CD4-positive, alpha-beta T cell treated with Interleukin-21 for 1 hour (primary cell): Measurements from ENCODE around the gene UNC45A.

ENCODE experiments used
- DNase-seq: peaks from one replicate; pipeline ENCODE4 v3.0.0-alpha.2; 2020

Gene UNC45A

DNA sequence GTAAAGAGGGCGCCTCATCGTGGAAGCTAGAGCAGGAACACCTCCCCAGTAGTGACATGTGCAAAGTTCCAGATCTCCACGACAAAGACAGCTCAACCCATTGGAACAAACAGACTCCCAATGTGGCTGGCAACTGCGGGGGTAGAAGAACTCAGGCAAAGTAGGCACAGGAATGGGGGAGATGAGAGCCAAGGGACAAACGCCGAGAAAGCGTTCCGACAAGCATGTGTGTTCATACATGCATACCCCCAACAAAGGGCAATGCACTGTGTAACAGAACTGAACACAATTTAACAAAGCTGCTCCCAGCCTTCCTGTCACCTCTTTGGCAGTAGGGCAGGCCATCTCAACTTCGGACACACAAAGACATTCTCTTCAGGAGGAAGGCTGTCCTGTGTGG, 31.2 kb downstream of the UNC45A start:
- DNase-seq = no peak

DNA sequence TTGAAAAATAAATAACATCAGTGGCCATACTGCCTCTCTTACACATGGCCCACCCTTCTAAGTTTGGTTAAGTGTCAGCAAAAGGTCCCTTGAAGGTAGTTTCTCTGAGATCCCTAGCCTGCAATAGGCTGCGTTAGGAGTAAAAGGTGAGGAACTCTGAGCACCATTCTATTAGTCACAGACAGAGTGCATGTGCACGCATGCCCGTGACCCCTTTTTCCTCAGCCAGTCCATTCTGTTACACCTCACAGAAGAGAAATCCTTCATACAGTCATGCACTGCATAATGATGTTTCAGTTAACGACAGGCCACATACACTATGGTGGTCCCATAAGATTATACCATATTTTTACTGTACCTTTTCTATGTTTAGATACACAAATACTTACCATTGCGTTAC, 32.1 kb downstream of the UNC45A start:
- no peak for DNase-seq

DNA sequence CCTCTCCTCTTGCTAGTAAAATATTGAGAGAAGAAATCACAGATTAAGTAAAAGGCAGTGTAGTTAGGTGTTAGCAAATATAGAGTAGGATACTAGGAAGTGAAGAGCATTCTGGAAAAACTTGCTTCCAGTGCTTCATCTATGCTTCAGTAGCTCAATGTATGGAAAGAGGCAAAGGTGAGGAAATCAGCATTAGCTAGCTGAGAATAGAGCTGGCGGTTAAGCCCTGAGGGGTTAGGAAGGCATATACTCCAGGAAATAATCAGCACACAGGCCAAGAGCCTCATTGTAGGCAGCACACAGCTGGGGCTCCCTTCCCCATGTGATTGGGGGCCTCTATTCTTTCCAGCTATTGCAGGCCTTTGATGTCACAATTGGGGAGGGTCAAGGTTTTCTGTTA, 33.3 kb downstream of the UNC45A start:
- no peak for DNase-seq

DNA sequence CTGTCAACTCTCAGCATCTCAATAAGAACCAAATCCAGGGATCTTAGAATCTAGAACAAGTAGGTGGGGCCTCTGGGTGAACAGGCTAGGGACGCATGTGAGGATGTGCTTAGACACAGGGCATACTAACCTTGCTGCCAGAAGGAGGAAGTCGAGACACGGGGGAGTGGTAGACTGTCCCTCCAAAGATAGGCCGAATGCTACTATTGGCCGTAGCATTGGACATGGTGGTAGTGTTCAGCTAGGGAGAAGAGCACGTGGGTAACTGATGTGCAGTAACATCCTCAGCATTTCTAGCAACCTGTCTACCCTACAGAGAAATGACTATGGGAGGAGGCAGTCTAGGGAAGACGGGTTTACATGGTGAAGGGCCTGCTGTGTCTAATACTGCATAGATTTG, 35.2 kb downstream of the UNC45A start:
- no peak for DNase-seq

DNA sequence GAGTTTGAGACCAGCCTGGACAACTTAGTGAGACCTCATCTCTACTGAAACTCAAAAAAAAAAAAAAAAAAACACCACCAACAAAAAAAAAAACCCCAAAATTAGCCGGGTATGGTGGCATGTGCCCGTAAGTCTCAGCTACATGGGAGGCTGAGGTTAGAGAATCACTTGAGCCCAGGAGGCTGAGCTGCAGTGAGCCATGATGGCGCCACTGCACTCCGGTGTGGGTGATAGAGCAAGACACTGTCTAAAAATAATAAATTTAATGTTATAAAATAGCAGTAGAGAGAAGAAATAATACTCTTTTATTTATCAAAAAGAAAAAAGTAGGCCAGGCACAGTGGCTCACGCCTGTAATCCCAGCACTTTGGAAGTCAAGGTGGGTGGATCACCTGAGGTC, 37.0 kb downstream of the UNC45A start:
- DNase-seq = no peak

DNA sequence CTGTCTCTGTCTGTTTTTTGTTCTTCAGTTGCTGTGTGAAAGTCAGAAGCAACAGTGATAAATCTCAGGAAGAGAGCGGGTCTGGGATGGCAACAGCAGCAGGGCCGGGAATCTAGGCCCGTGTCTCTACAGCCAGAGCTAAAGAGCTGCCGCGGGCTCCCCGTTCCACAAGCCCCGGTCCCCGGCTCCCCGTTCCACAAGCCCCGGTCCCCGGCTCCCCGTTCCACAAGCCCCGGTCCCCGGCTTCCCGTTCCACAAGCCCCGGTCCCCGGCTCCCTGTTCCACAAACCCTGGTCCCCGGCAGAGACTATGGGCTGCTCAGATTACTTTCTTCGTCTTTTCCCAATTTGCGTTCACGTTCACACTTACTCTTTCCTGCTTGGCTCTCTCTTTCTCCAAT, 39.1 kb downstream of the UNC45A start:
- DNase-seq = no peak

DNA sequence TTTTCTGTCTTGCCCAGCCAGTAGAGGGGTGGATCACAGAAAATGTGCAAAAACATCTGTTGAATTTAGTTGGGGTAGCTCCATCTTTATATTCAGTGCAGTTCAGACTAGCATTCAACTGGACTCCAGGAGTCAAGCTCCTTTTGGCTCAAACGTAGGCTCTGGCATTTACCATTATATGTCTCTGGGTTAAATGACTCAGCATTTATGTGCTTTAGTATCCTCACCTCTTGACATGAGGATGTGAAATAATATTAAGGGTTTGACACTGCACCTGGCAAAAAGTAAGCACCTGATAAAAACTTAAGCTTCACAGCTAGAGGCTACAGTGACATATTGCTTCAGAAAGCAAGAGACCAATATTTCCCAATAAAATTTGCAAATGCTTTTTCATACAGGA, 44.5 kb downstream of the UNC45A start:
- DNase-seq = no peak

DNA sequence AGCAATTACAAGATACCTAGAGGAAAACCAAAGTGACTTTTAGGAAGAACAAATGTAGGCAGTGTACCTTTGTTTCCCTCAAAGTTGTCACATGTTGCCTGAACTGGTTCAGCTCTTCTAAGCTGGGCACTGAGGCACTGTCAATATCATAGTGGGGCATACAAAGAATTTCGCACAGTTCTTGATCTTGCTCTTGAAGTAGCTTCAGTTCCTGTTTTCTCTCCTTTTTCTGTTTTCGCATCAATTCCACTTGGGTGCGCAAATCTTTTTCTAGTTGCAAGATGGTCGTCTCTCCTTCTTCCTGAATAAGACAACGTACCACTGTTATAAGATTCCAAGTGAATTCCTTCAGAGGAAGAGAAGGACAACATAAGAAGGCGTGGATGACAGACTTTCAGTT, 46.6 kb downstream of the UNC45A start:
- no peak for DNase-seq

DNA sequence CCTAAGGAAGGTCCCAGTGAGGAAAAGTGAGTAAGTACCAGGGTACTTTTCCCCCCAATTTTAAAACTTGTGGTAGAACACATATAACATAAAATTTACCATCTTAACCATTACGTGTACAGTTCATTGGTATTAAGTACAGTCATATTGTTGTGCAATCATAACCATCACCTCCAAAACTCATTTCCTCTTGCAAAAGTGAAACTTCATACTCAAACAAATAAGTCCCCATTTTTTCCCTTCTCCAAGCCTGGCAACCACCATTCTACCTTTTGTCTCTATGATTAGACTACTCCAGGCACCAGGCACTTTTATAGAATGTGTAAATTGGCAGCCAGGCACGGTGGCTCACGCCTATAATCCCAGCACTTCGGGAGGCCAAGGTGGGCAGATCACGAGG, 47.0 kb downstream of the UNC45A start:
- DNase-seq = no peak

DNA sequence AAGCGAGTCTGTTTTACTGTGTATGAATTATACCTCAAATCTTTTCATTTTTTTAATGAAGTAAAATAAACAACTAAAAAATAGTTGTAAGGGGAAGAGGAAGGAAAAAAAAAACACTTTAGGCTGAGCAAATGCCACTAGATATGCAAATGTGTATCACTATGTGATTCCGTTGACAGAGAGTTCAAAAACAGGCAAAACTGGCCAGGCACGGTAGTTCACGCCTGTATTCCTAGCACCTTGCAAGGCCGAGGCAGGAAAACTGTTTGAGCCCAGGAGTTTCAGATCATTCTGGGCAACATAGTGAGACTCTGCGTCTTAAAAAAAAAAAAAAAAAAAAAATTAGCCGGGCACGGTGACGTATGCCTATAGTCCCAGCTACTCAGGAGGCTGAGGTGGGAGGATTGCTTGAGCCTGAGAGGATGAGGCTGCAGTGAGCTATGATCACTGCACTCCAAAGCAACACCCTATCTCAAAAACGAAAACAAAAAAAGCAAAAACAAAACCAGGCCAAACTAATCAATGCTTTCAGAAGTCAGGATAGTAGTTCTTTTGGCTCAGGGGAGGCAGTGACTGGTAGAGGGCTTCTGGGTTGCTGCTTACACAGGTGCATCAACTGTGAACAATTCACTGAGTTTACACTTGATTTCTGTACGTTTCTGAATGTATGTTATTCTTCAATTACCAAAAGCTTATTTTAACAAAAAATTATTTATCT, 51.9 kb downstream of the UNC45A start:
- no peak for DNase-seq

DNA sequence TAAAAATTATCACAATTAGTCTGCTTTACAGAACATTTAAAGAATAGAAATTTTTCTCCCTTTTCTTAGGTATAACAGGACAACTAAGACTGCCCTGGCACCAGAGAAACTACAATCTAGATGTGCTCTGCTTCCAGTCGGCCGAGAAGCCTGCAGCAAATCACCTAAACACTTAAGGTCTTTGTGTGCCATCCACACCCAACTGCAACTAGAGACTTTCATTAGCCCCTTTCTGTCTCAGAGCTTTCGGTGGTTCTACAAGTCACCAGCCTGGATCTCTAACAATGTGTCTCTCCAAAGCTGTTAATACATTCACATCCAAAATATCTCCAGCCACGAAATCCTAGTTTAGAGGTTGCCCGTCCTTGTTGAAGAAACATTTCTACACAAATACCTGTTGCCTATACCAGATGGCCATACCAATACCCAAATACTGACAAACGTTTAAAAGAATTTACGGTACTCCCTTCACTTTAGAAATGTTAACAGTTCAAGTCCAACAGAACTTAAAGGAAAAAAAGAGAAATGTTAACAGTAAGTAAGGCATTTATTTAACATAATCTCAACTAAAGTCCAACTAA, 52.6 kb downstream of the UNC45A start:
- DNase-seq = no peak

DNA sequence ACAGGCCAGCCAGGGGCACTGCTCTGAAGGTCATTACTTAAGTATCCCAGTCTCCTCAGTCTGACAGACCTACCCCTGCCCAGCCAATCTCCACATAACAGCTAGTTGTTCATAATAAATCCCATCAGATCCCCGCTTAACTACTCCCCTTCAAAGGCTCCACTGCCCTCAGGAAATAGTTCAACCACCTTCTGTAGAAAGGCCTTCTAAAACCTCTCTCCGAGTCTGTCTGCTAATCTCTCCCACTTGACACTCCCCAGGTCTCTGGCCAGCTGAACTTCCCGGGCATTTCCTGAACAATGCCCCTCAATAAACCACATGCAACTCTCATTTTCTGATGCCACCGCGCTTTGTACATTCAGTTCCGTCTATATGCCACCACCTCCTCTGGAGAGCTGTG, 53.2 kb downstream of the UNC45A start:
- DNase-seq = no peak

DNA sequence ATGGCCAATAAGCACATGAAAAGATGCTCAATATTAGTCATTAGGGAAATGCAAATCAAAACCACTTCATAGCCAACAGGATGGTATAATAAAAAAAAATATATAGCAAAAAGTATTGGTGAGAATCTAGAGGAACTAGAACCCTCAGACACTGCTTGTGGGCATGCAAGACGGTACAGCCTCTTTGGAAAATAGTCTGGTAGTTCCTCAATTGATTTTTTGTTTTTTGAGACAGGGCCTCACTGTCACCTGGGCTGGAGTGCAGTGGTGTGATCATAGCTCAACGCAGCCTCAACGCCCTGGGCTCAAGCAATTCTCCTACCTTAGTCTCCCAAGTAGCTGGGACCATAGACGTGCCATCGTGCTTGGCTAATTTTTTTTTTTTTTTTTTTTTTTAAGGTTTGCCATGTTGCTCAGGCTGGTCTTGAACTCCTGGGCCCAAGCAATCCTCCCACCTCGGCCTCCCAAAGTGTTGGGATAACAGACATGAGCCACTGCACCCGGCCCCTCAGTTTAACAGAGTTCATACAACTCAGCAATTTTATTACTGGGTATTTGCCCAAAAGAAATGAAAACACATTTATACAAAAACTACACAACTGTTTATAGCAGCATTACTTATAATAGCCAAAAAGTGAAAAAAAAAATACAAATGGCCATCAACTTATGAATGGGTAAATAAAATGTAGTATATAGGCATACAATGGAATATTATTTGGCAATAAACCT, 54.1 kb downstream of the UNC45A start:
- no peak for DNase-seq

DNA sequence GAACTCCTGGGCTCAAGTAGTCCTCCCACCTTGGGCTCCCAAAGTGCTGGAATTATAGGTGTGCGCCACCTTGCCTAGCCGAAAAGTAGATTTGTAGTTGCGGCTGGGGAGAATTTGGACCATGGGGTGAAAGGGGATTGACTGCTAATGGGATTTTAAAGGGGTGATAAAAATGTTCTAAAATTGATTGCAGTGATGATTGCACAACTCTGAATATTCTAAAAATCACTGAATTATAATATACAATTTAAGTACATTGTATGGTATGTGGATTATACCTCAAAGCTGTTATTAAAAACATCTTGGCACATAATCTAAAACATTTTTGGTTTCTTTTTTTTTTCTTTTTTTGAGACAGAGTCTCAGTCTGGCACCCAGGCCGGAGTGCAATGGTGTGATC, 55.4 kb downstream of the UNC45A start:
- DNase-seq = no peak

DNA sequence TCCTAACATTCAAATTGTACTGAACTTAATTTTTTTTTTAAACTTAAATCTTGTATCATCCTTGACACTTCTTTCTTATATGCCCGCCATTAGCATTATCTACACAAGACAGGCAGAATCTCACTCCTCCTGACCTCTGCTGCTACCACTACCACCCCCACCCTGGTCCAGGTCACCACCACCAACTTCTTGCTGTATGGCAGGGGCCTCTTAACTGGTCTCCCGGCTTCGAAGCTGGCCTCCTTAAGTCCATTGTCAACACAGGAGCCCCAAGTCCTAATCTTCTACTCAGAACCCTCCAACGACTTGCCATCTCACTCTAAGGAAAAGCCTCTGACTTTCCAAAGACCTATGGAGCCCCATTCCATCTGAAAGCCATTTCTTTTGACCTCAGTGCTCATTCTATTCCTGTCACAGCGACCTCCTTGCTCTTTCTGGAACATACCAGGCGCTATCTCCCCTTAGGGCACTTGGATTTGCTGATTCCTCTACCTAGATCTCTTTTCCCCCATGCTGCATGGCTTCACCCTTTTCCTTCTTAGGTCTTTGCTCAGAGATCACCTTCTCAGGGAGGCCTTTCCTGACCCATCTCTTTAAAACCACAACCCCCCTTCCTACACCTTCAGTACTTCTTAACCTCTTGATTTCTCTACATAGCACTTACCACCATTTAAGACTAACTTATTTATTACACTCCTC, 56.7 kb downstream of the UNC45A start:
- DNase-seq = no peak

DNA sequence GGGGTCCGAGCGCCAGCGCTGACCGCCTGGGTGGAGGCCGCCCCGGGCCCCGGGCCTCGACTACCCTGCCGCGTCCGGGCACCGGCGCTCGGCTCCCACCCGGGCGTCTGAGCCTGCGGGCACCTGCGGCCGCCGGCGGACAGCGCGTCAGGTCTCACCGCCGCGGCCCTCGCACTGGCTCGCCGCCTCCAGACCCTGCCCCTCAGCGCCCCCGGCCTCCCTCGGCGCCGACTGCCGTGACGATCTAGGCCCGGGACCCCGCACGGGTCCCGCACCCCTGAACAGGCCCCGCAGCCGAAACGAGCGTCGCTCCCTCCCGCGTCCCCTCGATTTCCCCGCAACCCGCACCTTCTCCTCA, 59.0 kb downstream of the UNC45A start:
- DNase-seq = no peak

DNA sequence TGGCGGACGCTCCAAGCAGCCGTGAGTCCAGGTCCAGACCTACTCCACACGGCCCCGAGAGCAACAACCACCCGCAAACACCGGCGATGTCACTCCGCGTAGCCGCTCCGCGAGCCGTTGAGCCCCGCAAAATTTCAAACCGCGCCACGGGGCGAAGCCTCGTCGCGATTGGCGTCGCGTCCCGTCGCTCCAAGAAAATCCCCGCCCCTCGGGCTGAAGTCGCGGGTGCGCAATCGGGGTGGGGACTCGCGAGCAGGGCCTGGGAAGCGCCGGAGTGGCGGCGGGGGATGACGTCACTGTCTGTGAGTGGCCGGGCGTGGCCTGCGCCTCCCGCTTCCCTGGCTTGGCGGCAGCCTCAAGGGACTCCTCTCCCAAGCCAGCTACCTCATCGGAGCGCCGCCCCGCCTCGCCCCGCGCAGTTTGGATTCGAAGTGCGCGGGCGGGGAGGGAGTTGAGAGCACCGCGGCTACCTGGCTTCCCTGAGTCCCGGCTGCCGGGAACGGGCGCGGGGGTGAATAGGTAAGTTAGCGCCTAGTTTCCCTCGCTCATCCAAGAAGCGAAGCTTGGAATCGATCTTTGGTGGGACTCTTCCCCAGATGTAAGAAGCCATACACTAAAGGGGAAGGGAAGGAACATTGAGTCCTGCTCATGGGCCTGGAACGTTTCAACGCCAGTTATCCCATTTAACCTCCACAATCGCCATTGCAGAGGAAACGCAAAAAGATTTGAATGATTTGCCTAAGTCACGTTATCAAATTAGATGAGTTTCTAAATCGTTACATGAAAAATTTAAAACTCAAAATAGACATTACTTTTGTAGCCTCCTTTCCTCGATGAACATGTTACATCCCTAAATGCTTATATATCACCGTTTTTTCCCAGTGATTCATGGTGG, 59.6 kb downstream of the UNC45A start, which contains the start of gene PRC1:
Gene PRC1 (minus strand): TSS at position 119 of the 895 bp plus-strand sequence. CDS start 118 bp downstream, at position 1.
- DNase-seq = peak; percentile 97

DNA sequence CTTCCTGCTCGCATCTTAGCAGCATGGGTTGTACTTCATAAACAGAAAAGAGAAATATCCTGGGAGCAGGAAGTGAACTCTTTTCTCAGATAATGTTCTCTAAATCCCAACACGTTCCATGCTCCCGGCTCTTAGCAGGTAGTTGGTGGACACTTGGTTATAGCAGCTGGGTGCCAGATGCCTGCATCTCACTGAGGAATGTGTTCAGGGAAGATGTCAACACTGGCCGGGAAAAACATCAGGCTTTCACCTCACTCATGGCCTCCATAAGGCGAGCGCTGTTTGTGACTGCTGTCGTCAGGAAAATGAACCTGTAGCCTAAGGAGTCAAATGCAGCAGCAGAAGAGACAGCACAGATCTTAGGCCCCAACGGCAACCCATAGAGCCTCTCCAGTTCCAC, 63.7 kb downstream of the UNC45A start:
- DNase-seq = no peak

DNA sequence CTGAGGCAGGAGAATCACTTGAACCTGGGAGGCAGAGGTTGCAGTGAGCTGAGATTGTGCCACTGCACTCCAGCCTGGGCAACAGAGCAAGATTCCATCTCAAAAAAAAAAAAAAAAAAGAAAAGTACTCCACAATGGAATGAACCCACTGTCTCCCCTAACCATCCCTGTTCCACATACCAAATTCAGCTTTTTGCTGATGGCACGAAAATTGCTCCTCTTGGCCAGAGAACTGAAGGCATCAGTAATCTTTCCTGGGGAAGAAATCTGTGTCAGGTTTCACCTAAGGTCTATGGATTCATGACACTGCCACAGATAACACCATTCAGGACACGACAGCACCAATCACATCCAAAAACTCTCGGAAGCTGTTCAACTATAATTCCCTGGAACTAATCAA, 66.1 kb downstream of the UNC45A start:
- DNase-seq = no peak
